Measurements from ENCODE around the gene TCP10L. TPM values are rescaled to one million over a fixed set of nuclear protein-coding genes. Genes with fewer than 3 reads are reported as not detected.

The TCP10L gene
- polyA plus RNA-seq, 1 experiment: 0.12 TPM

DNA sequence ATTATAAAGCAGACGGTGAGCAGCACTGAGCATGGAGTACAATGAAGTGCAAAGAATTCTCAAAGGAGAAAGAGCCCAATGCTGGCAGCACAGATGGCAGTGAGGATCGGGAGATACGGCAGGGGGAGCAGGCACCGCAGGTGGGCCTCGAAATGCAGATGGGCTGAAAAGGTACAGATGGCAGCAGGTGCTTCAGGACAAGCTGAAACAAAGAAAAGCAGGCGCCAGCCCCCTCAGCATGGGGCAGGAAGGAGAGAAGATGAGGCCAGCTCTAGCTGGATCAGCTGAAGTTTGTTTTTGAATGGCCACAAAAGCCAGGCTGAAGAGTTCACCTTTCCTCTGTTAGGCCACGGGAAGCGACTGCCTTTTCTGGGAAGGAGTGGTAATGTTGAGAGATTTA lies 19.1 kb upstream of the TCP10L start:
- CTCF ChIA-PET: interaction anchor here (2.4 kb wide), 1 partner anchor 201 kb away, joined by 8 read pairs; no protein-coding TSS in a partner anchor
- Histone ChIP-seq H3K4me3 (ENCODE audit: low read depth, low read length) (no peak overlapping the region), H3K9me3 (ENCODE audit: control insufficient read depth, insufficient read depth, low read length) (no peaks in the 10 kb centered on the region), H3K27me3 (ENCODE audit: control insufficient read depth, insufficient read depth, low read length) (no peaks in the 10 kb centered on the region), H3K27ac (ENCODE audit: low read depth, low read length) (no peak overlapping the region)
- TF ChIP-seq, protein P1, sequence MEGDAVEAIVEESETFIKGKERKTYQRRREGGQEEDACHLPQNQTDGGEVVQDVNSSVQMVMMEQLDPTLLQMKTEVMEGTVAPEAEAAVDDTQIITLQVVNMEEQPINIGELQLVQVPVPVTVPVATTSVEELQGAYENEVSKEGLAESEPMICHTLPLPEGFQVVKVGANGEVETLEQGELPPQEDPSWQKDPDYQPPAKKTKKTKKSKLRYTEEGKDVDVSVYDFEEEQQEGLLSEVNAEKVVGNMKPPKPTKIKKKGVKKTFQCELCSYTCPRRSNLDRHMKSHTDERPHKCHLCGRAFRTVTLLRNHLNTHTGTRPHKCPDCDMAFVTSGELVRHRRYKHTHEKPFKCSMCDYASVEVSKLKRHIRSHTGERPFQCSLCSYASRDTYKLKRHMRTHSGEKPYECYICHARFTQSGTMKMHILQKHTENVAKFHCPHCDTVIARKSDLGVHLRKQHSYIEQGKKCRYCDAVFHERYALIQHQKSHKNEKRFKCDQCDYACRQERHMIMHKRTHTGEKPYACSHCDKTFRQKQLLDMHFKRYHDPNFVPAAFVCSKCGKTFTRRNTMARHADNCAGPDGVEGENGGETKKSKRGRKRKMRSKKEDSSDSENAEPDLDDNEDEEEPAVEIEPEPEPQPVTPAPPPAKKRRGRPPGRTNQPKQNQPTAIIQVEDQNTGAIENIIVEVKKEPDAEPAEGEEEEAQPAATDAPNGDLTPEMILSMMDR (IDR thresholded peaks at IDR 0.05; ENCODE audit: low read depth, low read length): no peak
- POLR2A ChIA-PET: no interaction called here
- no peak for DNase-seq (ENCODE audit: low read depth, low spot score)

DNA sequence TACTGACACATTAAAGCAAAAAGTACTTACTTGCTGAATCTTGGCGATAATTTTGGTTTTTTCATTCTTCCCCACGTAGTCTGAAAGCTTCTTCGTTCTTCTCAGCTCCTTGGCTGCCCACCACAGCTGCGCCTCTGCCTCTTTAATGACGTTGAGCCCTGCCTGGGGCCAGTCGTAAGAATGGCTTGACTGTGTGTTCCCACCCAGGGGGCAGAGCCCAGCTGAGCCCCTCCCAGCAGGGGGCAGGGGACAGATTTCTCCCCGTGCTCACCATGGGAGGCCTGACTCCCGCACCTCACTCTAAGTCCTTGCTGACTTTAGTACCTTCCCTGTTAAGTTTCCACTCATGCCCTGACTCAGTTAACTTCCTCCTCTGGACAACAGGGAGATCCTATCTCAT lies 17.8 kb upstream of the TCP10L start:
- no peaks in the 10 kb centered on the region for H3K9me3 ChIP-seq (ENCODE audit: control insufficient read depth, insufficient read depth, low read length)
- H3K4me3 ChIP-seq (ENCODE audit: low read depth, low read length): no peak overlapping the region
- CTCF ChIA-PET: no interaction called here
- DNase-seq (ENCODE audit: low read depth, low spot score): no peak
- H3K27me3 ChIP-seq (ENCODE audit: control insufficient read depth, insufficient read depth, low read length): no peaks in the 10 kb centered on the region
- no peak overlapping the region for H3K27ac ChIP-seq (ENCODE audit: low read depth, low read length)
- TF ChIP-seq, protein P1 (IDR thresholded peaks at IDR 0.05; ENCODE audit: low read depth, low read length): no peak
- POLR2A ChIA-PET: no interaction called here

DNA sequence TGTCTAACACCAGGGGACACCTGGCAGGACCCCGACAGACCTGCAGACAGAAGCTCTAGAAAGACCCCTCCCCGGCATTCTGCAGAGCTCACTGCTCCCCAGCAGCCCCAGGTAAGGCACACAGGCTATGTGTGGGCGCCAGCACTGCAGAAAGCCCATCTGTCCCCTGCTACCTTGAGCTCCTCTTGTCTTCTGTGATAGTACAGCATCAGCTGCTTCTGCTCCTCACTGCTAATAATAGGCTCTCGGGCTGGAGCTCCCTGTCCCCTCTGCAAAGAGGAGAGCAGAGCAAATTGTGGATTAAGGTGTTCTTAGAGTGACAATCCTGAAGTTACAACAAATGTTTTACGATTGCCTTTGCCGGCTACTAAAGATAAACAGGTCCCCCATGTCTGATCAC lies 16.8 kb upstream of the TCP10L start:
- ChIA-PET POLR2A (no interaction called here), CTCF (interaction anchor here (1.2 to 5.3 kb wide), 17 partner anchors 8 to 323 kb away, joined by 3 to 245 read pairs (median 15); partner anchors contain the start of genes CFAP298, MIS18A and URB1)
- Histone ChIP-seq H3K4me3 (ENCODE audit: low read depth, low read length) (no peak overlapping the region), H3K27me3 (ENCODE audit: control insufficient read depth, insufficient read depth, low read length) (no peaks in the 10 kb centered on the region), H3K9me3 (ENCODE audit: control insufficient read depth, insufficient read depth, low read length) (no peaks in the 10 kb centered on the region), H3K27ac (ENCODE audit: low read depth, low read length) (no peak overlapping the region)
- DNase-seq (ENCODE audit: low read depth, low spot score): no peak
- TF ChIP-seq, protein P1 (IDR thresholded peaks at IDR 0.05; ENCODE audit: low read depth, low read length): no peak

GRCh38 chr21:32599526-32599925 lies 14.2 kb upstream of the TCP10L start:
- Histone ChIP-seq H3K9me3 (ENCODE audit: control insufficient read depth, insufficient read depth, low read length) (no peaks in the 10 kb centered on the region), H3K4me3 (ENCODE audit: low read depth, low read length) (no peak overlapping the region), H3K27me3 (ENCODE audit: control insufficient read depth, insufficient read depth, low read length) (no peaks in the 10 kb centered on the region), H3K27ac (ENCODE audit: low read depth, low read length) (no peak overlapping the region)
- ChIA-PET CTCF (interaction anchor here (0.8 to 5.3 kb wide), 10 partner anchors 11 to 242 kb away, joined by 3 to 245 read pairs (median 36); partner anchors contain the start of gene CFAP298), POLR2A (no interaction called here)
- TF ChIP-seq, protein P1 (IDR thresholded peaks at IDR 0.05; ENCODE audit: low read depth, low read length): no peak
- DNase-seq (ENCODE audit: low read depth, low spot score): no peak

- TF ChIP-seq, protein P1 (IDR thresholded peaks at IDR 0.05; ENCODE audit: low read depth, low read length): no peak
- Histone ChIP-seq H3K9me3 (ENCODE audit: control insufficient read depth, insufficient read depth, low read length) (no peaks in the 10 kb centered on the region), H3K27ac (ENCODE audit: low read depth, low read length) (no peak overlapping the region), H3K27me3 (ENCODE audit: control insufficient read depth, insufficient read depth, low read length) (no peaks in the 10 kb centered on the region), H3K4me3 (ENCODE audit: low read depth, low read length) (no peak overlapping the region)
- POLR2A ChIA-PET: no interaction called here
- CTCF ChIA-PET: interaction anchor here (0.7 to 5.3 kb wide), 9 partner anchors 11 to 242 kb away, joined by 3 to 245 read pairs (median 18); partner anchors contain the start of gene CFAP298
- DNase-seq (ENCODE audit: low read depth, low spot score): no peak
Observed at GRCh38 chr21:32599091-32599490, 13.8 kb upstream of the TCP10L start.
